HCT116 (cell line): ENCODE results near the gene CREG1.

ENCODE experiments used
- ATF3 ChIP-seq: IDR thresholded peaks from 2 replicates; pipeline ENCODE4 v1.6.1; 2012
- EZH2 ChIP-seq: fragments of 200-600 bp; sonication (generic); IDR thresholded peaks from 2 replicates; pipeline ENCODE4 v1.6.1; 2017; ENCODE audit warnings: antibody characterized with exemption, mixed run types
- POLR2A ChIP-seq: IDR thresholded peaks from 2 replicates; pipeline ENCODE4 v1.7.0; 2011; ENCODE audit warnings: borderline replicate concordance; ENCODE audit not compliant: insufficient read depth, insufficient read length; ENCODE audit errors: extremely low read depth
- POLR2AphosphoS5 ChIP-seq: IDR thresholded peaks from 2 replicates; pipeline ENCODE4 v1.6.1; 2011; ENCODE audit warnings: mild to moderate bottlenecking, low read depth, low read length, moderate library complexity
- RAD21 ChIP-seq: IDR thresholded peaks from 2 replicates; pipeline ENCODE4 v1.6.1; 2012; ENCODE audit warnings: low read depth, mild to moderate bottlenecking
- YY1 ChIP-seq: IDR thresholded peaks from 2 replicates; pipeline ENCODE4 v1.6.1; 2011; ENCODE audit warnings: low read length, low read depth, moderate library complexity, mild to moderate bottlenecking; ENCODE audit not compliant: insufficient replicate concordance; ENCODE audit errors: extremely low read depth
- ZNF274 ChIP-seq: fragments of 200-500 bp; sonication (Bioruptor generic); IDR thresholded peaks from 2 replicates; pipeline ENCODE4 v1.6.1; 2014; ENCODE audit warnings: mild to moderate bottlenecking, low read depth, low read length, inconsistent platforms
- TF ChIP-seq, protein P1 (sequence below): IDR thresholded peaks from 2 replicates; pipeline ENCODE4 v1.6.1; 2012
- TF ChIP-seq, protein P2 (sequence below), 3 experiments: fragments of 200-600 bp in 1 of 3; sonication (generic) in 1 of 3; IDR thresholded peaks in 2 of 3; conservative IDR thresholded peaks in 1 of 3; 2 replicates each; pipeline ENCODE4 v1.5.1; 2012 to 2017; ENCODE audit warnings: low read depth in 2 of 3, low read length in 2 of 3, antibody characterized with exemption in 1 of 3, borderline replicate concordance in 1 of 3, control low read depth in 1 of 3, mild to moderate bottlenecking in 1 of 3, mixed read lengths in 1 of 3, mixed run types in 1 of 3, moderate library complexity in 1 of 3; ENCODE audit not compliant: insufficient read depth in 1 of 3

DNA sequence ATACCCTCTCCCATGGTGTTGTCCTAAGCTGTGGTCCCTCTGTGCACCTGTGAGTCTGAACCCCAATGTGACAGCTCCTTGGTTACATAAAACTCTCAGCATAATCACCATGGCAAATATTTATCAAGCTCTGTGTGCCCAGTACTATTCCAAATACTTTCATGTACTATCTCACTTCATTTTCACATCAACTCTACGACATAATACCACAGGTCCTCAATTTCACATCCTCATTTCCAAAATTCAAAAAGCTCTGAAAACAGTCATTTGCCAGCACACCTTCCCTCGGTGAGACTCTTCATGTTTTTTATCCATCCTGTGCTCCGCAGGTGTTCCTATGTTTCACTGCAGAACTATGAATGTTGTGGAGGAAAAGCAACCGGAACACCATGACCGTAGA, 12.4 kb upstream of the CREG1 start:
- TF ChIP-seq RAD21 (no peak), YY1 (no peak), ATF3 (no peak), ZNF274 (no peak), POLR2A (no peak), EZH2 (no peak), POLR2AphosphoS5 (no peak)
- TF ChIP-seq, protein P1, sequence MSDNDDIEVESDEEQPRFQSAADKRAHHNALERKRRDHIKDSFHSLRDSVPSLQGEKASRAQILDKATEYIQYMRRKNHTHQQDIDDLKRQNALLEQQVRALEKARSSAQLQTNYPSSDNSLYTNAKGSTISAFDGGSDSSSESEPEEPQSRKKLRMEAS, result no peak
- TF ChIP-seq, protein P2, sequence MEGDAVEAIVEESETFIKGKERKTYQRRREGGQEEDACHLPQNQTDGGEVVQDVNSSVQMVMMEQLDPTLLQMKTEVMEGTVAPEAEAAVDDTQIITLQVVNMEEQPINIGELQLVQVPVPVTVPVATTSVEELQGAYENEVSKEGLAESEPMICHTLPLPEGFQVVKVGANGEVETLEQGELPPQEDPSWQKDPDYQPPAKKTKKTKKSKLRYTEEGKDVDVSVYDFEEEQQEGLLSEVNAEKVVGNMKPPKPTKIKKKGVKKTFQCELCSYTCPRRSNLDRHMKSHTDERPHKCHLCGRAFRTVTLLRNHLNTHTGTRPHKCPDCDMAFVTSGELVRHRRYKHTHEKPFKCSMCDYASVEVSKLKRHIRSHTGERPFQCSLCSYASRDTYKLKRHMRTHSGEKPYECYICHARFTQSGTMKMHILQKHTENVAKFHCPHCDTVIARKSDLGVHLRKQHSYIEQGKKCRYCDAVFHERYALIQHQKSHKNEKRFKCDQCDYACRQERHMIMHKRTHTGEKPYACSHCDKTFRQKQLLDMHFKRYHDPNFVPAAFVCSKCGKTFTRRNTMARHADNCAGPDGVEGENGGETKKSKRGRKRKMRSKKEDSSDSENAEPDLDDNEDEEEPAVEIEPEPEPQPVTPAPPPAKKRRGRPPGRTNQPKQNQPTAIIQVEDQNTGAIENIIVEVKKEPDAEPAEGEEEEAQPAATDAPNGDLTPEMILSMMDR (IDR thresholded peaks at IDR 0.05 in 2 of 3, conservative IDR thresholded peaks at IDR 0.05 in 1 of 3; ENCODE audit: borderline replicate concordance in 1 of 3, insufficient read depth in 1 of 3, low read depth in 2 of 3, low read length in 2 of 3), result no peak
